KOPT-K1 (cell line): Measurements from ENCODE around the gene ZCCHC14.

Experiments used
- H3K27ac ChIP-seq: fragments of 200-600 bp; sonication (generic); 2 replicates; pipeline ENCODE4 v1.5.1; 2016; ENCODE audit warnings: antibody characterized with exemption, mild to moderate bottlenecking, low read depth, low read length; ENCODE audit not compliant: poor library complexity, severe bottlenecking
- H3K36me3 ChIP-seq: fragments of 200-600 bp; sonication (generic); 2 replicates; pipeline ENCODE4 v1.5.1; 2017; ENCODE audit warnings: antibody characterized with exemption, mild to moderate bottlenecking, low read length, moderate library complexity; ENCODE audit not compliant: insufficient read depth
- H3K9me3 ChIP-seq: fragments of 200-600 bp; sonication (generic); 2 replicates; pipeline ENCODE4 v1.5.1; 2017; ENCODE audit warnings: antibody characterized with exemption, low read length, mild to moderate bottlenecking; ENCODE audit not compliant: insufficient read depth, poor library complexity, severe bottlenecking

ZCCHC14 gene

DNA sequence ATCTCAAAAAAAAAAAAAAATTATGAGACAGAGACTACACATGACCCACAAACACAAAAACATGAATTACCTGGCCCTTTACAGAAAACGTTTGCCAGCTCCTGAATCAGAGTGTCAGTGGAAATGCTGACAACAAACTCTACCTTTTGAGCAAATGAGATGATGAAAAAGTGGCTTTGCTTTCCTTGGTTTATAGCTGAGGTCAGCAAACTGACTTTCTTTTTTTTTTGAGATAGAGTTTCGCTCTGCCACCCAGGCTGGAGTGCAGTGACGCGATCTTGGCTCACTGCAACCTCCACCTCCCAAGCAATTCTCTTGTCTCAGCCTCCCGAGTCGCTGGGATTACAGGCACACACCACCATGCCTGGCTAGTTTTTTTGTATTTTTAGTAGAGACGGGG lies 46.3 kb downstream of the ZCCHC14 start:
- Histone ChIP-seq H3K27ac (no peak overlapping the region), H3K36me3 (no peaks in the 10 kb centered on the region; the same call in 1 of the 2 replicates), H3K9me3 (peaks cover 7% of the 10 kb centered on the region)

DNA sequence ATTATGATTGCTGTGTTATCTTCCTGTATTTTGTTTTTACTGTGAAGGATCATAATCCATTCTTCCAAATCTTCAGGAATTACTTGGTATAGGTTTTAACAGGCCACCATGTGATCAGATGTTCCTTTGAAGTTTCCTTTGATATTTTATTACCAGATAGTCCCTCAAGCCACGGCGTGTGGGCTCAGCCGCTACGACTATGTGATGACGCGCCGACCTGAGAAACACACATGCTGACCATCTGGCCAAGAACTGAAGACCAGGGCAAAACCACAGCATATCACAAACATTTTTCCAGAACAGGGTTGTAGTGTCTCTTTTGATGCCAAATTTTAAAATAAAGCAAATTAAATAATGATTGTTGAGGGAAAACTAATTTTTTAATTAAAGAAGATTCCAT lies 47.3 kb downstream of the ZCCHC14 start:
- H3K36me3 ChIP-seq: no peaks in the 10 kb centered on the region; the same call in 1 of the 2 replicates
- H3K27ac ChIP-seq: no peak overlapping the region
- H3K9me3 ChIP-seq: peaks cover 7% of the 10 kb centered on the region

DNA sequence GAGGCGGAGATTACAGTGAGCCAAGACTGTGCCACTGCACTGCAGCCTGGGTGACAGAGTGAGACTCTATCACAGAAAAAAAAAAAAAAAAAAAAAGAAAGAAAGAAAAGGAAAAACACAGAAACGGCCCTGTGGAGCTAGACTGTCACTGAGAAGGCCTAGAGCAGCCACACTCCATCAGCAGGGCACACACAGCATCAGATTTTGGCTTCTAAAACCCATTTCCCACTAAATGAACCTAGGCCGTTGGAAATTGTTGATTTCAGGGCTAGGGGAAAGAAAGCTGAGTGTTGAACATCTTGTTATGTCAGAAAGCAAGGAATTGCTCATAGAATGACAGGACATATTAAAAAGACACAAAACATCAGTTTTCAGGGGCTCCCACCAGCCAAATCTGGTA lies 48.9 kb downstream of the ZCCHC14 start:
- peaks cover 7% of the 10 kb centered on the region for H3K9me3 ChIP-seq
- no peaks in the 10 kb centered on the region; the same call in 1 of the 2 replicates for H3K36me3 ChIP-seq
- H3K27ac ChIP-seq: no peak overlapping the region

DNA sequence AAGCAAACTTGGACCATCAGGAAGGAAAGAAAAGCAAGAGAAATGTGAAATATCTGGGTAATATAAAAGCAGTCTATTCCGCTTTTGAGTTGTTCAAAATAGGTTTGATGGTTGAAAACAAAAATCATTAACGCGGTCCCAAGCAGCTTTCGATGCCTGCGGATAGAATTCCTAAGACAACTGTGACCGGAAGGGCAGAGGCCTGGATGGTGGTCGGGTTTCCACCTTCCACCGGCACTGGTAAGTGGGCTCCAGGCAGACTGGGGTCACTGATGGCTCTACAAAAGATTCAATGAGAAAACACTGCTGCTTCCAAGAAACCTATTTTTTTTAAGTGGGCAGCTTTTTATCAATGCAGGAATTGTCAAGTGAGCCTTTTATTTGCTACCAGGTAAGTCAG lies 49.8 kb downstream of the ZCCHC14 start:
- Histone ChIP-seq H3K9me3 (peaks cover 7% of the 10 kb centered on the region), H3K36me3 (no peaks in the 10 kb centered on the region; the same call in 1 of the 2 replicates), H3K27ac (no peak overlapping the region)

DNA sequence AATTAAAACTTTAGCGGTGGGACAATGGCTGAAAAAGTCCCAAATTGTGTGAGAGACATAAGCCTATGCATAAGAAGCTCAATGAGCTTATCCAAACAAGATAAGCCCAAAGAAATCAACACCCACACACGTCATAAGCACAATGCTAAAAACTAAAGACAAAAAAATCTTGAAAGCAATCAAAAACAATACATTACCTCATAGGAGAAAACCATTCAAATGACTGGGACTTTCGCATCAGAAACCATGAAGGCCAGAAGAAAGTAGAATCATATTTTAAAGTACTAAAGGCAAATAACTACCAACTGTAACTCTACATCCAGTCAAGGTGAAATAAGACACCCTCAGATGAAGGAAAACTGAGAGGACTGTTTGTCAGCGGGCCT lies 50.2 kb downstream of the ZCCHC14 start:
- Histone ChIP-seq H3K9me3 (peaks cover 7% of the 10 kb centered on the region), H3K36me3 (no peaks in the 10 kb centered on the region; the same call in 1 of the 2 replicates), H3K27ac (no peak overlapping the region)

DNA sequence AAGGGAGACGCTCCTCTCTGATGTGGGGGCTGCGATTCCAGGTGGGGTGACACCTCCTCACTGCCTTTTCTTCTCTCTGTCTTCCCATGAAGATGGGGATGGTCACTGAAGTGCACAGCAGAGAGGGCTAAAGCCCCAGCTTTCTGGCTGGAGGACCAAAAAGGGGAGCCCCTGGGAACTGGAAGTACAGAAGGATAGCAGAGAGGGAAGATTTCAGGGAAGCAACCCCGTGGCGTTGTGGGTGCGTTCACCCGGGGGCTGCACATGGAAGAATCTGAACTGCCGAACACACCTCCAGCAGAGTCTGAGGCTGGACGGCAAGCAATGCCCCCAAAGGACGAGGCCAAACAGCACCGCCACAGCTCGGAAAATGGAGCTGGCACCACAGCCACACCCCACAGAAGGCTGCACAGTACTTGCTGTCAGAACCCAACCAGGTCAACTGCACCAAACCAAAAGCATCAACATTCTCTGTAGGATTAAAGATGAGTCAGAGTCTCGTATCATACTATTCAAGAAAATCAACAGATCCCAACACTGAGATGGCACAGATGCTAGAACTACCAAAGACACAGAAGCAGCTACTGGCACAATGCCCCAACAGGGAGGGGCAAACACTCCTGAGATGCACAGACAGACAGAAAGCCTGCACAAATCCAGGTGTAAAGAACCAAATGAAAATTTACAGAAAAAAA lies 50.8 kb downstream of the ZCCHC14 start:
- H3K9me3 ChIP-seq: peaks cover 7% of the 10 kb centered on the region
- no peak overlapping the region for H3K27ac ChIP-seq
- no peaks in the 10 kb centered on the region for H3K36me3 ChIP-seq

DNA sequence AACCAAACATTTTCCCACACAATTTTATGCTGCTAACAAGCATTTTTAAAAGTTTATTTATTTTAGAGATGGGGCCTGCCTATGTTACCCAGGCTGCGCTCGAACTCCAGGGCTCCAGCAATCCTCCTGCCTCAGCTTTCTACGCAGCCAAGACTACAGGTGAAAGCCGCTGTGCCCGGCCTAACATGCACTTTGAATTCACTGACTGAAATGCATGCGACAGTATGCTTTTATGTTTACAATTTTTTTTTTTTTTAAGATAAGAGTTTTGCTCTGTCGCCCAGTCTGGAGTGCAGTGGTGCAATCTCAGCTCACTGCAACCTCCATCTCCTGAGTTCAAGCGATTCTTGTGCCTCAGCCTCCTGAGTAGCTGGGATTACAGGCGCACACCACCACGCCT lies 52.9 kb downstream of the ZCCHC14 start:
- H3K9me3 ChIP-seq: peaks cover 7% of the 10 kb centered on the region
- H3K36me3 ChIP-seq: no peaks in the 10 kb centered on the region

DNA sequence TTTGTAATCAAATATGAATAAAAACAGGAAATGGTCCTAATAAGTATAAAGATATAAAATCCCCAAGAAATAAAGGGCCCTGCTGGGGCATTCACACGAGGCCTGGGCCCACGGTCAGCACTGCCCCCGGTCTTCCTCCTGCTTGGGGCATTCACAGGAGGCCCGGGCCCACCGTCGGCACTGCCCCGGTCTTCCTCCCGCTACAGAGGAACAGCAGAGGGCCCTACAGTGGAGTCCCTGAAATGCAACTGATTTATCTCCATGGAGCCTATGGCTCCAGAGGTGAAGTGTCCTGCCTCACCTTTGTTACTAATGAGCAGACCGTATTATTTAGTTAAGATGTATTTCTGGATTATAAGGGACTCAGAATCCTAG lies 54.2 kb downstream of the ZCCHC14 start:
- Histone ChIP-seq H3K27ac (no peak overlapping the region), H3K9me3 (peaks cover 2% of the 10 kb centered on the region), H3K36me3 (no peaks in the 10 kb centered on the region)

More for the DNA sequence above, 52.9 kb downstream of the ZCCHC14 start:
- no peak overlapping the region for H3K27ac ChIP-seq

DNA sequence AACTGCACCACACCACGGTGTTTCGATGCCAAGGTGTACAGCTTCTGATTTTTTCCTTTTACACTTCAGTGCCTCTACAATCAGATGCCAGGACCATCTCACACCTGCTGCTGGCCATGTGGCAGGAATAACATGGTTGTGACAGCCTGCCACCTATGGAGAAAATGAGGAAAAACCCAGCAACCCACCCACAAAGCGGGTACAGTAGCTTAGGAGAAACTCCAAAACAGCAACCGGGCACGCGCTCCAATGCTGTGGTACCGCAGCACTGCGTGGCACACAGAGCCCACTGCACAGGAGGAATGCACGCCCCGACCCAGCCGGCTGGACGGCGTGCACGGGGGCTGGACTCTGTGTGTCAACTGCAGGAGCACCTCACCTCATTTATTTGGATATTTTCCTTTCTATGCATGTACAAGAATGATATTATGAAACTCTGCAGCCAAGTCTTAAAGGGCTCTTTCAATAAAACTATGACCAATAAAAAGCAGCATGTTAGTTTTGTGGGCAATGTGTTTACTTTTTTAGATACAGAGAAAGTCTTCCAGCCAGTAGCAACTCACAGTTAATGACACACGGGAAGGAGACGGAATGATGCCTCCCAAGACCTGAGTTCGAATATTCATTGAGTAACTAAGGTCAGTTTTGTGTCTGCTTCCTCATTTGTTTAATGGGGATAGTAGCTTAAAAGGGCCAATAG lies 54.8 kb downstream of the ZCCHC14 start:
- Histone ChIP-seq H3K9me3 (no peaks in the 10 kb centered on the region), H3K36me3 (no peaks in the 10 kb centered on the region), H3K27ac (no peak overlapping the region)

DNA sequence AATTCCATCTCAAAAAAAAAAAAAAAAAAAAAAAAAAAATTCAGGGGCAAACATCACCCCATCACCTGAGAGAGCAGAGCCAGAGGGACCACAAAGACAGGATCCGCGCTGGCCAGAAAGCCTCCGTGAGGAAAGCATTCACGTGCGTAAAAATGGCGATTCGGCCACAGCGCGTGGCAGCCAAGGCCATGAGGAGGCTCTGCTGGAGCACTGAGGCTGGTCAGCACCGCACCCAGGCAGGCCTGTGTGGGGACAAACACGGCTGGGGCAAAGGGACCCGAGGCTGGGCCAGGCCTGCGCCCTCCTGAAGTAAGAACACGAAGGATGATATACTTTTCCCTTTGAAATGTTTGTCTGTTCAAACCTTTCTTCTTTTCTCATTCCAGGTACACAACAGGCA lies 55.5 kb downstream of the ZCCHC14 start:
- no peaks in the 10 kb centered on the region for H3K9me3 ChIP-seq
- H3K27ac ChIP-seq: no peak overlapping the region
- H3K36me3 ChIP-seq: no peaks in the 10 kb centered on the region

DNA sequence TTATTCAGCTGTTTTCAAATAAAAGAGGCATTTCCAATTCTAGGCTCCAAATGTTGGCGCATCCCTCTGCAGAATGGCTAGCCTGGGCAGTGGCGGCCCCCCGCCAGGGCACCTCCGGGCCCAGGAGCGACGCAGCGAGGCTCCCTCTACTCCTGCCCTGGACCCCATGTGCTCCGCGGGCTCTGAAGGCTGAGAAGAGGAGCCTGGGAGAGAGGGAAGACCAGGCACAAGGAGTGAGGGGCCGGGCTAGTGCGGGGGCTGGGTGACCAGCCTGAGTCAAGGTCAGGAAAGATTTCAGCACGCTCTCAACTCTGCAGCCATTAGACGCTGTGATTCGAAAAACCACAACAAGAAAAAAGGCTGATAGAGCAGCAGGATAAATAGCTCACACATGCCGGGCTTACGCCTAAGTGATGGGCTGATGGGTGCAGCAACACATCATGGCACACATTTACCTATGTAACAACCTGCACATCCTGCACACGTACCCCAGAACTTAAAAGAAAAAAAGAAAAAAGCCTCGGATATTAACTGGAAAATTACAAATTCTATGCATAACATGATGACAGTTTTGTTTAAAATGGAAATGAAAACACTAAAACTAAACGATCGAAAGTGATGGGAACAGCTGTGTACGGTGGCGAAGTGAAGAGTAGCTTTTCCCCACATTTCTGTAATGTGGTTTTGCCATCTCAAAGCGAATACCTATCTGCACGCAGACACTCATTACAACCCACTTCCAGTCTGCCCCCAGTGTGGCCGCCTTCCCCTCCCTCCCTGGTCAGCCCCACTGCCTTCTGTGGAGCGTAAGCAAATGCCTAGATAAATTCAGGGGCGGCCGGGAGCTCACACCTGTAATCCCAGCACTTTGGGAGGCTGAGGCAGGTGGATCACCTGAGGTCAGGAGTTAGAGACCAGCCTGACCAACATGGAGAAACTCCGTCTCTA lies 56.3 kb downstream of the ZCCHC14 start:
- Histone ChIP-seq H3K36me3 (no peaks in the 10 kb centered on the region), H3K9me3 (no peaks in the 10 kb centered on the region), H3K27ac (no peak overlapping the region)

DNA sequence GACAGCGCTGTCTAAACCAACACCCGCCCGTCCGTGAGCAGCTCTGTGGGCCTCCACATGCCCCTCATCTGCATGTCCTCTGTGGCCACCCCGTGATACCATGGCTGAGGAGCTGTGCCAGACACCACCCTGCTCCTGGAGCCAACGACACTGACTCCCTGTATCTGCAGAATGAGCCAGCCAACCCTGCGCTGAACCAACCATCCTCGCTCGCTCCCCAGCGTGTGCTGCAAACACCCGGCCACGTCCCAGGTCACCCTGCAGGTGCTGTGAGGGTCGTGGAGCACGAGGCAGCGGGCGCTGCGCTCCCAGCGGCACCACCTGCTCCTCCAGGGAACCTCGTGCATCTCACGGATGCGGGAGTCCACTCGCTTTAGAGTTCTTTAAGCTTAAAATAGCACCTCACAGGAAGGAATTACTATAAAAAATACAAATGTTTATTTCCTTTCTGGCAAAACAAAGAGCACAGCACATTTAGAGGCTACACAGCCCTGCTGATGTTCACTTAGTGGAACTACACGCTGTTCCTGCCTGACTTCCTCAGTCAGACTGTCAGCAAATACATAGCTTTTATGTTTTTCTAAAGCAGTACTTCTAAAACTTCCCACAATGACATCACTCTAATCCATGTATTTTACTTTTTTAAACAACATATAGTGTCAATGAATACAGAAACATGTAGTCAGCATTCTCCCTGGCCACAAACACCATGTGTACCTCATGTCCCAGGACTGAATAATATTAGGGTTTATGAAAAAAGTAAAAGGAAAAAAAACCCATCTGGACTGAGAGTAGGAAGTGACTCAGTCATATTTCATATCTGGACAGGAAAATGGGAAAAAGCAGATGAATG lies 57.2 kb downstream of the ZCCHC14 start:
- H3K9me3 ChIP-seq: no peaks in the 10 kb centered on the region

DNA sequence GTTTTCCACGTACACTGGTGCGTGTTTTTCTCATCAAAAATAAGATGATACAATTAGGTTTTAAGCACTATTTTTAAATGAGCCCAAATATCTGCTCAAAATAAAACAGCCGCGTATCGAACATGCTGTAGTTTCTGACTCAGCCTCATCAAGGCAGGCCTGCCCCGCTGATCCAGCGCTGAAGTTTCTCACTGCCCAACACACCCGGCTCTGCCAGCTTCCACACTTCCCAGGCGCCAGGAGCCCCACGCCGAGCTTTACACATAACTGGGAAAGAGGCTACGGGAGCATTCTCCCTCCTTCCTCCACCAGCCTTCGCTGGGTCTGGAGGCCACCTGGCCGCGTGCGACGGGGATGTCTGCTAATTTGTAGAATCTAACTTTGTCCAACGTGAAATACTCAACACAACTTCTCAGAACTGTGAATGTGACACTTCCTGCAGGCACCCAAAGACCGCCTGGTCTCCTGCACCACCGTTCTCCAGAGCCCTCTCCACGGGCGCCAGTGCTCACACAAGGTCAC lies 58.6 kb downstream of the ZCCHC14 start:
- no peaks in the 10 kb centered on the region for H3K9me3 ChIP-seq
- no peak overlapping the region for H3K27ac ChIP-seq
- no peaks in the 10 kb centered on the region for H3K36me3 ChIP-seq

More for the DNA sequence above, 57.2 kb downstream of the ZCCHC14 start:
- H3K27ac ChIP-seq: no peak overlapping the region
- H3K36me3 ChIP-seq: no peaks in the 10 kb centered on the region

DNA sequence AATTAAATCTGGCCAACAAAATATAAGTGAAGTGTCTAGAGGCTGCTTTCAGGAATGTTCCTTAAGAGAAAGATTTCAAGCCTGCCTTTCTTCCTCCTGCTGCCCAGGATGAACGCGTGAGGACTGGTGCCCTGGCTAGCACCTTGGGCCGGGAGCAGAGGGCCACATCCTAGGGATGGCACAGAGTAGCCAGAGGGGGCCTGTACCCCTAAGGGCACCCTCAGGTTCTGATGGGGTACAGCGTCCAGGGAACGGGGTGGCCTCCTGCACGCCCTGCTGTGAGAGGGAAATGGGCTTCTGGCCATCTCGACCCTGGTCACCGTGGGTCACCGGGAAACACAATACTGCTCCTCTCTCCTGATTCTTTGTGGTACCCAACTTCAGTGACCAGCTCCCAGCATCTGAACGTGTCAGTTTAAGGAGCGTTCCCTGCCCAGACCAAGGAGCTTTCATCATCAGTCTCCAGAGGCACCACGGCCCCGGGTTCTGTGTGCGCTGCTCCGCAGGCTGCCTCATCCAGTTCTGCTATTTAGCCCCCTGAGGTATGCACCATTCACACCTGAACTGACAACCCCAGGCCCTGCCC lies 60.4 kb downstream of the ZCCHC14 start:
- no peak overlapping the region for H3K27ac ChIP-seq

More for the DNA sequence above, 60.4 kb downstream of the ZCCHC14 start:
- H3K36me3 ChIP-seq: no peaks in the 10 kb centered on the region
- H3K9me3 ChIP-seq: no peaks in the 10 kb centered on the region
